ENCODE results near the gene CD247.

DNA sequence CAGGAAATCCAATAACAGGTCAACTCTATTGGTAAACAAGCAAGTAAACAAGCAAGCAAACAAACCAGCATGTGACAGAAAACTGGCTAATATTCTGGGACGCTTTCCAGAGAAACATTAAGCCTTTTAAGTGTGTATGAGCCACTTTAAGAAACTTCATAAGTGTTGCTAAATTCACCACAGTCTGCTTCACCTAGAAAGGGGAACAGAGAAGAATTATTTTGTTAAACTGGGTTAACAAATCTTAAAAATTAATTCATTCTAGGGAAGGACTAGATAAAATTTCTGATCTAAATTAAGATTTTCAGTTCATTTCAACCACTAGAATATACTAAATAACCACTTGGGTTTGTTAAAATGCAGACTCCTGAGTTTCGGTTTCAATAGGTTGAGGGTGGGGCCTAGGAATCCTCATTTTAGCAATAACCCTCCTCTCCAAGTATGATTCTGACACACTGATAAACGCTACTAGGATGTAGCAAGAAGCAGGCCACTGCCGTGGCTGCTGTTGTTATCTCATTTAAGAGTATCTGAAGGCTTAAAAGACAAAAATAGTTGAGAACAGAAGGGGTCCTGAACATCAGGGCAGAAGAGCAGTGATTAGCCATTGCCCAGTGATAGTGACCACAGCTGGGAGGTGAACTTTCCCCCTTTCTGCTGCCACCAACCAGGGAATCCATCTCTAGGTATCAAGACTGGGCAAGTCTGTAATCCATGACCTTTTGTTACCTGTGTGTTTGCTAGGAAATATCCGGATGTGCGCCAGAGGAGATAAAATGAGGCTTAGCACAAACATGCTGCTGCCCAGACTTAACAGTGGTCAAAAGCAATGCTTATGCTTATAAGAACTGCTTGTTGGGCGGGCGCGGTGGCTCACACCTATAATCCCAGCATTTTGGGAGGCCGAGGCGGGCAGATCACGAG, 24.0 kb upstream of the CD247 start:
- TF ChIP-seq, protein P1, sequence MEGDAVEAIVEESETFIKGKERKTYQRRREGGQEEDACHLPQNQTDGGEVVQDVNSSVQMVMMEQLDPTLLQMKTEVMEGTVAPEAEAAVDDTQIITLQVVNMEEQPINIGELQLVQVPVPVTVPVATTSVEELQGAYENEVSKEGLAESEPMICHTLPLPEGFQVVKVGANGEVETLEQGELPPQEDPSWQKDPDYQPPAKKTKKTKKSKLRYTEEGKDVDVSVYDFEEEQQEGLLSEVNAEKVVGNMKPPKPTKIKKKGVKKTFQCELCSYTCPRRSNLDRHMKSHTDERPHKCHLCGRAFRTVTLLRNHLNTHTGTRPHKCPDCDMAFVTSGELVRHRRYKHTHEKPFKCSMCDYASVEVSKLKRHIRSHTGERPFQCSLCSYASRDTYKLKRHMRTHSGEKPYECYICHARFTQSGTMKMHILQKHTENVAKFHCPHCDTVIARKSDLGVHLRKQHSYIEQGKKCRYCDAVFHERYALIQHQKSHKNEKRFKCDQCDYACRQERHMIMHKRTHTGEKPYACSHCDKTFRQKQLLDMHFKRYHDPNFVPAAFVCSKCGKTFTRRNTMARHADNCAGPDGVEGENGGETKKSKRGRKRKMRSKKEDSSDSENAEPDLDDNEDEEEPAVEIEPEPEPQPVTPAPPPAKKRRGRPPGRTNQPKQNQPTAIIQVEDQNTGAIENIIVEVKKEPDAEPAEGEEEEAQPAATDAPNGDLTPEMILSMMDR (IDR thresholded peaks at IDR 0.05): no peak
- TF ChIP-seq POLR2A (IDR thresholded peaks at IDR 0.05): no peak

Data from thyroid gland (tissue), 4 donors.